Measurements from ENCODE around the gene TXNRD2. TPM values are rescaled to one million over a fixed set of nuclear protein-coding genes. Genes with fewer than 3 reads are reported as not detected.

The TXNRD2 gene
- total and polyA plus RNA-seq, 2 donors from 2014 or later = 28.6 to 50.6 TPM

- intact Hi-C loops (cut with DNase I) = no loop called here
- no peak overlapping the region for H3K9ac ChIP-seq (ENCODE audit: low read length in 3 of 3)
- H3K36me3 ChIP-seq (ENCODE audit: control insufficient read depth in 2 of 3, insufficient read depth in 3 of 3, low read length in 3 of 3) = no peaks in the 10 kb centered on the region
- H3K9me3 ChIP-seq (ENCODE audit: control insufficient read depth in 2 of 3, insufficient read depth in 1 of 3, low read length in 3 of 3) = no peaks in the 10 kb centered on the region
- H3K4me3 ChIP-seq (ENCODE audit: low read length in 3 of 3) = no peak overlapping the region
- DNase-seq (peak in 3 of 5 donors; percentile 8 to 64 (median 34)), FAIRE-seq (no peak)
- TF ChIP-seq CTCF (IDR thresholded peaks at IDR 0.05; ENCODE audit: borderline replicate concordance, extremely low read depth, insufficient read depth) = no peak
- H3K27ac ChIP-seq (ENCODE audit: low read depth in 2 of 2, low read length in 2 of 2) = no peak overlapping the region
- no peaks in the 10 kb centered on the region for H3K4me1 ChIP-seq (ENCODE audit: control insufficient read depth in 2 of 3, insufficient read depth in 2 of 3, low read depth in 1 of 3, low read length in 3 of 3)
- no peaks in the 10 kb centered on the region for H3K27me3 ChIP-seq (ENCODE audit: control insufficient read depth, insufficient read depth, low read length)
These were observed 70.4 kb downstream of the TXNRD2 start for GRCh38 chr22:19871023-19871844.

GRCh38 chr22:19870153-19871022 lies 71.2 kb downstream of the TXNRD2 start:
- Histone ChIP-seq H3K27me3 (ENCODE audit: control insufficient read depth, insufficient read depth, low read length) (no peaks in the 10 kb centered on the region), H3K27ac (ENCODE audit: low read depth in 2 of 2, low read length in 2 of 2) (no peak overlapping the region), H3K9ac (ENCODE audit: low read length in 3 of 3) (no peak overlapping the region), H3K4me3 (ENCODE audit: low read length in 3 of 3) (no peak overlapping the region), H3K9me3 (ENCODE audit: control insufficient read depth in 2 of 3, insufficient read depth in 1 of 3, low read length in 3 of 3) (no peaks in the 10 kb centered on the region), H3K36me3 (ENCODE audit: control insufficient read depth in 2 of 3, insufficient read depth in 3 of 3, low read length in 3 of 3) (no peaks in the 10 kb centered on the region), H3K4me1 (ENCODE audit: control insufficient read depth in 2 of 3, insufficient read depth in 2 of 3, low read depth in 1 of 3, low read length in 3 of 3) (no peaks in the 10 kb centered on the region)
- DNase-seq (peak in 3 of 5 donors; percentile 8 to 62 (median 41)), FAIRE-seq (no peak)
- intact Hi-C loops (cut with DNase I) = no loop called here
- no peak for TF ChIP-seq CTCF (IDR thresholded peaks at IDR 0.05; ENCODE audit: borderline replicate concordance, extremely low read depth, insufficient read depth)

GRCh38 chr22:19869497-19870152 lies 72.0 kb downstream of the TXNRD2 start:
- no peak for TF ChIP-seq CTCF (IDR thresholded peaks at IDR 0.05; ENCODE audit: borderline replicate concordance, extremely low read depth, insufficient read depth)
- FAIRE-seq (no peak), DNase-seq (peak in 2 of 5 donors; percentile 8 to 45)
- H3K4me1 ChIP-seq (ENCODE audit: control insufficient read depth in 2 of 3, insufficient read depth in 2 of 3, low read depth in 1 of 3, low read length in 3 of 3) = no peaks in the 10 kb centered on the region
- no peaks in the 10 kb centered on the region for H3K27me3 ChIP-seq (ENCODE audit: control insufficient read depth, insufficient read depth, low read length)
- no peak overlapping the region for H3K9ac ChIP-seq (ENCODE audit: low read length in 3 of 3)
- no peak overlapping the region for H3K27ac ChIP-seq (ENCODE audit: low read depth in 2 of 2, low read length in 2 of 2)
- H3K9me3 ChIP-seq (ENCODE audit: control insufficient read depth in 2 of 3, insufficient read depth in 1 of 3, low read length in 3 of 3) = no peaks in the 10 kb centered on the region
- no peak overlapping the region for H3K4me3 ChIP-seq (ENCODE audit: low read length in 3 of 3)
- H3K36me3 ChIP-seq (ENCODE audit: control insufficient read depth in 2 of 3, insufficient read depth in 3 of 3, low read length in 3 of 3) = no peaks in the 10 kb centered on the region
- intact Hi-C loops (cut with DNase I) = no loop called here
